ENCODE data around the gene POLN.
"Not testable (repeated sequence)": the region's sequence is repeated elsewhere in the genome, so short reads cannot be mapped to it uniquely, and the experiment has no call there.

The POLN gene

DNA sequence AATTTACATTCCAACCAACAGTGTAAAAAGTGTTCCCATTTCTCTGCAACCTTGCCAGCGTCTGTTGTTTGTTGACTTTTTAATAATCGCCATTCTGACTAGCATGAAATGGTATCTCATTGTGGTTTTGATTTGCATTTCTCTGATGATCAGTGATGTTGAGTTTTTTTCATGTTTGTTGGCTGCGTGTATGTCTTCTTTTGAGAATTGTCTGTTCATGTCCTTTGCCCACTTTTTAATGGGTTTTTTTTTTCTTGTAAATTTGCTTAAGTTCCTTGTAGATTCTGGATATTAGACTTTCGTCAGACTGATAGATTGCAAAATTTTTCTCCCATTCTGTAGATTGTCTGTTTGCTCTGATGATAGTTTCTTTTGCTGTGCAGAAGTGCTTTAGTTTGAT is 214.8 kb downstream of the POLN start:
- FAIRE-seq = not testable (repeated sequence)

DNA sequence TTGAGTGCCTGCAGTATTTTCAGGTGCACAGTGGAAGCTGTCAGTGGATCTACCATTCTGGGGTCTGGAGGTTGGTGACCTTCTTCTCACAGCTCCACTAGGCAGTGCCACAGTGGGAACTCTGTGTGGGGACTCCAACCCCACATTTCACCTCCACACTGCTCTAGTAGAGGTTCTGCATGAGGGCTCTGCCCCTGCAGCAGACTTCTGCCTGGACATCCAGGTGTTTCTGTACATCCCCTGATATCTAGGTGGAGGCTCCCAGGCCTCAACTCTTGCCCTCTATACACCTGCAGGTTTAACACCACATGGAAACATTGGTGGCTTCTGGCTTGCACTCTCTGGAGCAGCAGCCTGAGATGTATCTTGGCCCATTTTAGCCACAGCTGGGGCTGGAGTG is 216.1 kb downstream of the POLN start:
- no peak for FAIRE-seq

DNA sequence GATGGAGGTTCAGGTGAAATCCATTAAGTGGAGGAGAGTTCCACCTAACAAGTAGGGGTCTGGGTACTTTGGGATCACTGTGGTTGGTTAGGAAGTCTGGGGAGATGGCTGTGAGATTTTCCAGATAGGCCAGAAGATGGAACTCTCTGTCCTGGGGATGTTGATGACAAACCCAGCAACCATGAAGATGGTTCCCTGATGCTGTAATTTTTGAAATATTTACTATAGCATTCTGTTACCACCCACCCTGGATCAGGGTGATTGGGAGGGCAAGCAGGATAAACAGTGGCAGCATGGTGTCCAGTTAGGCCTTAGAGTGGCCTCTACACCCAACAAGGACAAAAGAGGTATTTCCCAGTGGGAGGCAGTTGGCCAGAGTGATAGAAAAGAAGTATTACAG is 217.2 kb downstream of the POLN start:
- FAIRE-seq = no peak

Data from endometrium (tissue), 2 donors.